Stimulated activated CD8-positive, alpha-beta memory T cell treated with anti-CD3 and anti-CD28 coated beads, Interleukin-15, amount 100 ng/mL, for 4 hours (primary cell): ENCODE measurements around the gene DLG2.
"Not testable (repeated sequence)": the region's sequence is repeated elsewhere in the genome, so short reads cannot be mapped to it uniquely, and the experiment has no call there.

Experiments
- DNase-seq, 2 donors: peaks; one replicate each; pipeline ENCODE4 v3.0.0-alpha.2; 2020; ENCODE audit warnings: low read depth in 2 of 2

The DLG2 gene

DNA sequence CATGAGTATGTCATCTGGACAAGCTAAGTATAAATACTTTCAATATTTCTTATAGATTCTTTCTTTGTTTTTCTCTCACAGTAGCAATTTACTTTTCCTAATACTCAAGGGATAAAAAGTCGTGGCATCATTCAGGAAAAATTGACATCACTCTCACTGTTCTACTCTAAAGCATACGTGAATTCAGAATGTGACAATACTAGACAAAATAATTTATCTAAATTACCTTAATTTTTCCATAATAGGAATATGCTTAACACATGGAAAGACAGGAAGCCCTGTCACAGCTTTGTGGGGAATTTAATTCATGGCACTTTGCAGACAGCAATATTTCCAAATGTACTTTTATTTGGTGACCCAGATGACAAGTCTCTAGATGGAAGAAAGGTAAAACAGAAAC lies 394.6 kb downstream of the DLG2 start:
- no peak for DNase-seq

DNA sequence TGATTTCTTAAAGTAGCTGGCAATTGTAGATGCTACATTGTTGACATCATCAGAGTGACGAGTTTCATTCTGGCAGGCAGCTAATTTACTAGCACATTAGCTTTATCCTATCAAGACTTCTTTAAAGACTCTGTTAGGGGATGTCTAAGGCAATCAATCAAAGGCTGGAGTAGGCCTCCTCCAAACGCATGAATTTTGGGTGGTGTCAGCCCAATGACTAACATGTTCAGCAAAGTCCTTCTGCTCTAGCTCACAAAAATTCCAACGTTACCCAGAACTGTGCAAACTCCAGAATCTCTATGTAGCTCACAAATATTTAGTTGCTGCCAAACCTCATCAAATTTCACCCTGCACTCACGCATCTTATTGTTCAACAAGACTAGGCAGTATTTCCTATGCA lies 395.6 kb downstream of the DLG2 start:
- DNase-seq, result no peak

DNA sequence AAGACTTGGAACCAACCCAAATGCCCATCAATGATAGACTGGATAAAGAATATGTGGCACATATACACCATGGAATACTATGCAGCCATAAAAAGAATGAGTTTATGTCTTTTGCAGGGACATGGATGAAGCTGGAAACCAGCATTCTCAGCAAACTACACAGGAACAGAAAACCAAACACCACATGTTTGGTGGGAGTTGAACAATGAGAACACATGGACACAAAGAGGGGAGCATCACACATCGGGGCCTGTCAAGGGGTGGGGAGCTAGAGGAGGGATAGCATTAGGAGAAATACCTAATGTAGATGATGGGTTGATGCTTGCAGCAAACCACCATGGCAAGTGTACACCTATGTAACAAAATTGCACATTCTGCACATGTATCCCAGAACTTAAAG lies 397.4 kb downstream of the DLG2 start:
- not testable (repeated sequence) for DNase-seq

DNA sequence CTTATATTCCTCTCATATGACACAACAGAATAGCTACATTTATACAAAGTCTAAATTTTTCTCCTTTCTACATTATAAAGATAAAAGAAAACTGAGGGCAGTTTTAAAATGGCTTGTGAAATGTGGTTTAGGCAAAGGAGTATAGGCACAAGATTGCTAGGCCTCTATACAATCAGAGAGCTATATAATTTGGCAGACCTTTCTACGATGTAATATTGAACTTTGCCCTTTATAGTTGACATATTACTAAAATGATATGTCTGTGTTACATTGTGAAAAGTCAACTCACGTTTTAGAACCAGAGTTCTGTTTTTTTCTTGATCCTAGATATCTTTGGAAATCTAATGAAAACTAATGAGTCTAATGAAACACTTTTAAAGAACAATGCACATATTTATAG lies 430.2 kb downstream of the DLG2 start:
- no peak for DNase-seq

DNA sequence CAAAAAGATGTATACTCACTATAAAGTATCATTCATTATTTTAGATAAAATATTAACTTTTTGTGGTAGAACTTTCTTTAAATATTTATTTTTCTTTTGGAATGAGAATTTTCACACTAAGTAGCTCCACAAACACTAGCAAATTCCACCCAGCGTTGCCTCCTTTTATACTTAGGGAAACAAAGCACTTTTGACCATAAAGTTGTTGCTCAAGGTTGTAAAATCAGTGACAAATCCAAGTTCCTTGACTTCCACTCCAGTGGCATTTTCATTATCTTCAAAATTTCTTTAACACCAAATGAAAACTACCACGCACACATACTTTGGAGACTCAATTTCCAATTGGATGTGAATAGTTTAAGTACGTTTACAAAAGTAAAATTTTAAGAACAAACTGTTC lies 431.2 kb downstream of the DLG2 start:
- no peak for DNase-seq

DNA sequence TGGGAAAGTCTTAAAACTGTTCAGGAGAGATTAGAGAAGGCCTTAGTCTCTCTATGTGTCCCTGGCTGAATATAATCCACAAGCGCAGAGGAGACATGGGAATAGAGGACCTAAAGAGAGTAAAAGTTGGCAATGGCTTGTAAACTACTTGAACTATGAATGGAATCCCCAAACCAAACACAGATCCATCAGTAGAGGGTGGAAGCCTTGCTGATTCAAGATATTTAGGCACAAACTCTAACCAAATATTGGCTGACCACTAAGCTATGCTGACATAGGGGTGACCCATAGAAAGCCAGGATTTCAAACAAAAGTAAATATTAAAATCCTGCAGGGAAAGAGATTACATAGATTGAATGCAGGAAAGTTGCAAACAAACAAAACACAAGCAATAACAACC lies 439.2 kb downstream of the DLG2 start:
- no peak for DNase-seq

DNA sequence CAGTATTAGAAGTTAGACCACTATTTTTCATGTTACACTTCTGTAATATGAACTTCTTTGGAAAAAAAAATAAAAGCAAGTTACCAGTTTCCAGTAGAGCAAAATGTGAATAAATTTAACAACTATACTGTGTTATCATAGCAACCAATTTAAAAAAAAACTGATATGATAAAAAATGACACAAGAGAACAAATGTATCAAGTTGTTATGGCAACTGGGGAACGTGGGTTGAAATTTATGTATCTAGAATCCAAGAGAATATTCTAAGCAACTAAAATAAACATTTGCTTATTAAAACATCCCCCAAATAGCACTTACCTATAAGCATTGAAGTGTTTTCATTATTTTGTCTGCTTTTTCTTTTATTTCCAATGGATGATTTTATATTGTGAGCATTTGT lies 442.4 kb downstream of the DLG2 start:
- DNase-seq, result no peak

DNA sequence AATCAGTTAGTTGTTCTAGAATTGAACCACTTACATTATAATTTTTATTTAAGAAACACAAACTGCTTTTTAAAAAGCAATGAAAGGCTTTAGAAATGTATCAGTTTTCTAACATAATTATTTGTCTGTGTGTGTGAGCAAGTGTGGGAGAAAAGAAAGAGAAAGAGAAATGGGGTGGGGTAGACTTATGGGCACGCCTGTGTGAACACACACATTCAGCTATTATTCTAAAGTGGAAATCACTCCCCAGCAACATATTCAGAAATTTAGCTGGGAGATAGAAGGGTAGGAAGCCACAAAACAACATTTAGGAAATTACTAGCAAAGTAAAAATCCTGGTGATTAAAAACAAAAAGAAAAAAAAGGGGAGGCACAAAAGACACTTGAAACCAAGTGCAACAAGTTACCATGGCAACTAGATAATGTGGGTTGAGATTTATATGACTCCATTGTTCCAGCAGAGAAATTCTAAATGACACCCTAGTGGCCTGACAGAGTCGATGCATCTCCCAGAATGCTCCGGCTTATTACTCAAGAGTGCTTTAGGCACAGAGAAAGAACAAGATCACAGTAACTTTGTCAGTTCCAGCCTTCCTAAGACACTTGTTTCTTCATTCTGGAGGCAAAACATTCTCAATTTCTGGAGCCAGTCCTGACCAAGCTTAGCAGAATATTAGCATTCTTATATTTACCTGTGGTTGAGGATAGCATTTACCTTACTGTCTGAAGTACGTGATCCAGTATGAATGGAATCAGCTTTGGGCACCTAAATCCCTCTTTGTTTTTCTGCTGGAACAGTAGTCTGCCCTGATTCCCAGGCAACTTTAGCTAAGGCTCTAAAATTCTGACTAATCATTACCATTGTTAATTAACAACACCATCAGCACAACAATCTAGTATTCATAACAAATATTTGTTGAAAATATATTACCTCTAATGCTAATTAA lies 444.4 kb downstream of the DLG2 start:
- no peak for DNase-seq

DNA sequence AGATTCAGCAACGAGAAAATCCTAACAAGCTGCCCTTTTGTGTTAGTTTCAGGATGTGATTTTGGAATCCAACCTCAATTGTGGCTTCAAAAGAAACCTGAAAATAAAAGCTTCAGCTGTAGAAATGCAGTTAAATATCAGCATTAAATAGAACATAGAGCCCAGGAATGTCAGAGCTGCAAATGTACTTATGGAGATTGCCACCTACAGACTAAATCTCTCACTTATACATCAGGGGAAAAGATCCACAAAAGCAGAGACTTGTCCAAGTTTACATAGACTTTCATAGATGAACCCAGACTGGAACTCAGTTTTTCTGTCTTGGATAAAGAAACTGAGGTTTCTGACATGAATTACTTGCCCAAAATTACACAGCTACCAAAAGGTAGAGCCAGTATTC lies 446.6 kb downstream of the DLG2 start:
- no peak for DNase-seq

DNA sequence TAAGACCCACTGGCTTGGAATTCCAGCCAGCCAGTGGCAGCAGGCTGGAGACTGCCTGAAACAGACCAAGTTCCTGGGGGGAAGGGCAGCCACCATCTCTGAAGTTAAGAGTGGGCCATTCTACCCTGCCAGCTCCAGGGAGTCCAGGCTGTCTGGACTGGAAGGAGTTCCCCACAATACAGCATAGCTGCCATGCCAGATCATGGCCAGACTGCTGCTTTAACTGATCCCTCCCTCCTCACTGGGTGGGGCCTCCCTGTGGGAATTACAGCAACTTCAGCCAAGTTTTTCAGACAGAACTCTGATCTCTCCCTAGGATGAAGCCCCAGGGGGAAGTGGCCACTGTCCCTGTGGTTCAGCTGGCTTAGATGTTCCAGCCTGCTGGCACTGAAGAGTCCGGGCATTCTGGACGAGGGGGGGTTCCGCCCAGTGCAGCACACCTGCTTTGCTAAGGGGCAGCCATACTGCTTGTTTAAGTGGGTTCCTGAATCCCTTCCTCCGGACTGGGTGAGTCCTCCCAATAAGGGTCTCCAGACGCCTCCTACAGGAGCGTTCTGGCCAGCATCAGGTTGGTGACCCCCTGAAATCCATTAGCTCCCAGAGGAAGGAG lies 455.4 kb downstream of the DLG2 start:
- no peak for DNase-seq

DNA sequence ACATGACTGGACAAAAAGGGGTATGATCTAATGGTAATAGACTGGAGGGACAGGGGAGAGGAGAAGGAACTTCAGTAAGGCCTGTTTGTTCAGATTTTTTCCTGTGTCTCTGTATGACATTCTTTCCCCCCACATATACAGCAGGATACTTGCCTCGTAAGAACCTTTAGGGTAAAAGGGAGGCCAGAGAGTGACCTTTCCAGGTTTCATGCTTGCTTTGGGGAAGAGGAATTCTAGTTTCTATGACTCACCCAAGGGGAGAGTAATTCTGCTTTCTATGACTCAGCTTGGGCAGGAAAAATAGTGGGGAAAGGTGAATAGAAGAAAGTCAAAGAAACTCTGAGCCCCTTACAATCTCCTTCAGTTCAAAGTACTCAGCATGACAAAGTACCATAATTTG lies 457.0 kb downstream of the DLG2 start:
- DNase-seq, result no peak

DNA sequence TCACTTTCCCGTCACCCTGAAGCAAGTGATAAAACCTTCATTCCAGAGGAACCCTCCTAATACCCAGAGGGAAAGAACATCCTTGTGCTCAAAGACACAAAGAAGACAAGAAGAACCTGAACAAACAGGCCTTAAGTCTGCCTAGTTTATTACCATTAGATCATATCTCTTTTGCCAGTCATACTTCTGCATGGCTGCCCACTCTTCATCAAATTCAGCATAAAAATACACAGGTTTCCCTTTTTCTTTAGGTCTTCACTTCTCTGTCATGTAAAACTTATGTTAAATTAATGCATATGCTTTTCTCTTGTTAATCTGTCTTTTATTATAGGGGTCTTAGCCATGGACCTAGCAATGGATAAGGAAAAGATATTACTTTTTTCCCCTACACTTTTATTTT lies 459.7 kb downstream of the DLG2 start:
- no peak for DNase-seq

DNA sequence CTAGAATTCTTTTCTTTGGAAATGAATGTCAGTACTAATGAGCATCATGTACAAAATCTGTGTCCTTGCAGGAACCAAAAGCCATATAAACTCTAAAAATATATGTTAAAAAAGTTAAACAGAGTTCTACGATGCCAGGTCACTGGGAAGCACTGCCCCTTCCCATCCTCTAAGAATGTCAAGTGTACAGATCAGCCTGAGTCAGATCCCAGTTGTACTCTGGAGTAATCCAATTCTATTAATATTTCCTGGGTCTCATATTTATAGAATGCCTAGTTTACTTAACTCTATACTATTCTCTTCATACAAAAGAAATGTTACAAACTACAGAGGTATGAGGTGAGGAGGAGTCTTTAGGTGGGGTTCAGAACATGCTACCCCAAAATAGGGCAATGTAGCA lies 460.1 kb downstream of the DLG2 start:
- DNase-seq, result no peak

DNA sequence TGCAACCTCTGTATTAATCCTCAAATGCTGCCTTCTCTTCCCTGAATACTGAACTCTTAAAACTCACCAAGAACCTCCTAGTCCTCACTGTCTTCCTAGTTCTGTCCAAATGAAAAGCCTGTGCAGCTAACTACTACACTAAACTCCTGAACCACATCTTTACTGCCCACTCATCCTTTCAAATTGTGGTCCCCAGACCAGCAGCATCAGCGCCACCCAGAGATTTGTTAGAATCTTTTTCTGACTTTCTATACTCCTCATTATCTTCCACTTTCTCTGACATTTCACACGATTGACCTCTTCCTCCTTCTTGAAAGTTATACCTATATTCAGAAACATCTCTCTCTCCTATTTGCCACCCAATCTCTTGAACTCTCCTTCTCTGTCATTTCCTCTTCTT lies 461.3 kb downstream of the DLG2 start:
- DNase-seq, result no peak

DNA sequence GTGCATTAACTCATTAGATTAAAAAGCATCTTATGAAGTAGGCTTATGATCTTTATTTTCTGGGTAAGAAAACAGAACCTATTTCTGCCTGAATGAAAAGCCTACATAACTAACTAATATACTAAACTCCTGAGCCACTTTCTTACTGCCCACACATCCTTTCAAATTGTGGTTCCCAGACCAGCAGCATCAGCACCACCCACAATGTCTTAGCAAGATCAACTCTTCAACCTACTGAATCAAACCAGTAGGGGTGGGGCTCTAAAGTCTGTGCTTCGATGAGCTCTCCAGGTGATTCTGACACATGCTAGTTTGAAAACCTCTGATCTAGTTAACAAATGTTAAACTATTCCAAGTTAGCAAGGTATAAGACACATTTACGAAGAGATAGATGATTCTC lies 462.4 kb downstream of the DLG2 start:
- no peak for DNase-seq

DNA sequence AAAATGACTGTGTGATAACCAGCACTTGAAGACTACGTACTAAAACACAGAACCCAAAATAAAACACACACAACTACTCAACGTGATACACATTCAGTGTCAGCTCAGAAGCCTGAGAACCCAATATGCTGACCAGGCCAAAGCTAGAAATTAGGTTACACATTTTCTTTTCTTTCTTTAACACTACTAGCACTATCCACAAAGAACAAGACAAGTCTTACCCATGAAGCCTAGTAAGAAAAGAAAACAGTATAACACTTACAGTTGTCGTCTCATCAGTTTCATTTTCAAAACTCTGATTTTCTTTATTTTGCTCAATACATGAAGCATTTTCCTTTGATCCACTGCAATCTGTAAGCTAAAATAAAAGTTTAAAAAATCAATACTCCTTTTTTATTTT lies 472.9 kb downstream of the DLG2 start:
- DNase-seq, result no peak

DNA sequence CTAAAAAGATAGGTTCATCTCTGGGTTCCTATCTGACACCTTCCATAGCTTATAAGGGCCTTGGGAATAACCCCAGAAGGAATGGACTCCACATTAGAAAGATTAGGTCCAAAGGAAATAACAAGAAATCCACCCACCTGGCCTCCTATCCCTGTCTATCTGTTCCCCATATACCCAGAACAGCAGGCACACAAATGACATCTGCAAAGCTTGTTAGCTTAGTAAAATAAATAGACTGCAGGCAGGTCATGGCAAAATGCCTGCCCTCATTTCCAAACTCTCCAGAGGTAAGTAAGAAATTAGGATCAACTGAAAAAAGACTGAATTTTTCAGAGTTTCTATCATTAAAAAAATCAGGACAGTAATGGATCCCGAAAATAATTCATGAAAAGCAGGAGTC lies 489.5 kb downstream of the DLG2 start:
- no peak for DNase-seq

DNA sequence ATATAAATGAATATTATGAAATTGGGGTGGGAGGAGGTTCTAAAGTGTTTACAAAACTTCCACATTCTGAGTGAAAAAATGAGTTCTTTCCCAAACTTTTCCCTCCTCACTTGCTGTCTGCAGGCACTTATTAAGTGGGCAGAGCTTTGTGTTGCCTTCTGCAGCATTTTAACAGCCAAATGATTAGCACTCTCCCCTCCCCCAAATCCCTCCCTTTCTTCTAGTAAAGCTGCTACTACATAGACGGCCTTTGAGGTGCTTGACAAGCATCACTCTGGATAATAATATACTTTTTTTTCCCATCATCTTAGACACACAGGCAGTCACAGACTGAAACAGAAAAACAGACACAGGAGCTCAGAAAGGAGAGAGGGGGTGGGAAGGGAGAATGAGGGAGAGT lies 493.5 kb downstream of the DLG2 start:
- DNase-seq, result no peak

DNA sequence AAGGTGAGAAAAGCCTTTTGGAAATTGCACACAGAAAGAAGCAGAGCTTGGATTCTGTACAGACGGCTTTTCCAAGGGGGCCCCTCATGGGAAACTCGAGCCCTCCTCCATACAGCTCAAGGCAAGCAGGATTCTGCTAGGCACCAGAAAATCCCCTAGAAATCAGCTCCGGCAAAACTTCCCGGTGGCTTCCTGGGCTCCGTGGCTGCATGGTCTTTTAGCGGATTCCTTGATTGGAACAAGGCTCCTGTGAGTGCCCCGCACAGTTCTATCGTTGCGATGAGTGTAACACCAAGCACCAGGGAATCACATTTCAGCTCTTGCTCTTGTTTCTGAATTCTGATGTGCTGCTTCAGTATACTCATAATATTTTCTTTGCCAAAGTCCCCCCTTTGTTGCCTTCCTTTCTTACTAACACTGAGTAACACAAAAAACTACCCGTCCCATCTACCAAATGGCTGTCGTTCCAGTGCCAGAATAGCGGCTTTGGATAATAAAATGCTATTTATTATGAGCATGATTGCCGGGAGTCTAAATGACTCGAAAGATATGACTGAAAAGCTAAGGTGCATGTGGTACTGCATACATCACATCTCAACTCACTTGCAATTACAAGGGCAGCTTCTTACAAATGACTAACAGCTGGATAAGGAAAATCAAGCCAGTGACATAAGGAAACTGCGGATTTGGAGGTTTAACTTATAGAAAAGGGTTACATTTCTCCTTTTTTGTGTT lies 494.1 kb downstream of the DLG2 start:
- DNase-seq, result no peak

DNA sequence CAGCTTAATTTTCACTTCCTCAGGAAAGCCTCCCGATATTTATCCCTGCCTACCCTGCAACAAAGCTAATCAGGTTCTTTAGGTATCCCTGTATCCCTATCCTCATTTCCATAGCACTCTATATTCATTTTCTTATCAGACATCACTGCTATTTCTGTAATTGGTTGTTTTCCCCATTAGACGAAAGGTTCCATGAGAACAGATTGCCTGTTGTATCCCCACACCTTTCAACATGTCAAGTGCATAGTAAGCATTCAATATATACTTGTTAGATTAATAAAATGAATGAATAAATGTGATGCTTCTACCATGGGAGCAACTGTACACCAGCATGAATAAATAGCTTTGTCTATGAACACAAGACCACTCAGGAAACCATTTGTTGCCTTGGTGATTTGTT lies 499.8 kb downstream of the DLG2 start:
- DNase-seq, result no peak

DNA sequence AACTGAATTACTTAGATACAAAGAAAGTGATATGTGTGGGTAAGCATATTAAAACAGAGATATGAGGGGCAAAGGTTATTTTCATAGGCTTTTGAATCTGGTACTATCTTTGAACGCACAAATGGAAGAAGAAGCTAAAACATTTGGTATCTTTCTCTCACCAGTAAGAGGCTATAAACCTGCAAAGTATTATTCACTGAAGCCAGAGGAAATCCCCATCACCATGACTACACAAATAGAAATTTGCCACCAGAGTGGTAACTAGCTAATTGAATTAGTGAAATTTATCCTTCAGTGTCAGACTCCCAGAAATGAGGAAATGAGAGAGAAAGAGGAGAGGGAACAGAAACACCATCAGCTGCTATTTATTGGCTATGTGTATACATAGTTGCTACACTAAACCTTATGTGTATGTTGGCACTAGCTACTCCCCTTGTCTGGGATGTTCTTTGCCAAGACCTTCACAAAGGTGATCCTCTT lies 503.4 kb downstream of the DLG2 start:
- no peak for DNase-seq

DNA sequence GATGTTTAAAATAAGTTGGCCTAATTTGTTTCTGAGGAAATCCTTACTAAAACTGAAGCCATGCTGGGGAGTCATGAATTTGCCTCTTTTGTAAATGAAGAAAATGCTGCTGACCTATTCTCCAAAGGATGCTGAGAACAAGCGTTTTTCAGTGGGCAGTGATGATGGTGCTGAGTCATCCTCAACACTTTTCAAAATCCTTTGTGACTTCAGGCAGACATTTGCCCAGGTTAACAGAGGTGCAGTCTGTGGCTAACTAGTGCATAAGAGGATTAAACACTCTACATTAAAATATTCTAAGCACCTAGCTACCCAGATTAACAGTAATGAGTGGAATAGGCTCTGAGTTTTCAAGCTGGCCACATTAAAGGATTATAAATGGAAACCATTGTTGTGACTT lies 509.0 kb downstream of the DLG2 start:
- DNase-seq, result no peak

DNA sequence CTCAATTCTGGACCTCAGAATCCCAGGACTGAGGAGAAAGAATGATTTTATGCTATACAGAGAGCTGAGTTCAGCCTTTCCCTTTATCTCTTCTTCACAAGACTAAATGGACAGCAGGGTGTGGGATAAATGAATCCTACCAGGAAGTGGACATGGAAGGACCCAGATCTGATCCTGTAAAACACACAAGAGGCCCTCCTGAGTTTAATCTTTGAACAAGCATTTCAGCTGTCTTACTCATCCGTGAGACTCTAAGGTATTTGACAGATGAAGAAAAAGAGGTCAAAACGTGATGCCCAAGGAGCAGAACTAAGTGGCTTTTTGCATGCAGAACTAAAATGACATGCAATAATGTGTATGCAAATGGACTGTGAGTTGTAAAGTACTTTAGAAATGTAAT lies 511.3 kb downstream of the DLG2 start:
- DNase-seq, result no peak
